ENCODE data around the gene RYR1. TPM values are rescaled to one million over a fixed set of nuclear protein-coding genes. Genes with fewer than 3 reads are reported as not detected.

Gene RYR1
- total RNA-seq, 1 experiment from 2014 or later, result 4.1 TPM

- Histone ChIP-seq H3K4me2 (ENCODE audit: low read length) (no peak overlapping the region), H3K36me3 (ENCODE audit: control insufficient read depth in 1 of 2, insufficient read depth in 2 of 2, low read length in 2 of 2) (no peaks in the 10 kb centered on the region), H3K9me2 (ENCODE audit: insufficient read depth) (no peaks in the 10 kb centered on the region), H3K9me3 (ENCODE audit: control insufficient read depth in 1 of 2, insufficient read depth in 1 of 2, low read depth in 1 of 2, low read length in 2 of 2) (no peaks in the 10 kb centered on the region), H2AFZ (ENCODE audit: low read depth, low read length, poor library complexity, severe bottlenecking) (no peak overlapping the region), H3K27me3 (ENCODE audit: insufficient read depth, low read length) (no peaks in the 10 kb centered on the region), H3K9ac (ENCODE audit: low read length) (no peak overlapping the region), H3K4me3 (replicated peaks in 1 of 2; ENCODE audit: low read depth in 1 of 2, low read length in 2 of 2) (no peak overlapping the region), H4K20me1 (ENCODE audit: insufficient read depth) (no peaks in the 10 kb centered on the region), H3K4me1 (ENCODE audit: control insufficient read depth in 1 of 2, insufficient read depth in 2 of 2, low read length in 2 of 2) (peaks cover 2 to 9% of the 10 kb centered on the region in 2 experiments; a peak in 2 of 4 replicates), H3K79me2 (ENCODE audit: insufficient read depth, low read length) (no peaks in the 10 kb centered on the region), H3K27ac (ENCODE audit: low read depth, low read length) (no peak overlapping the region)
- DNase-seq (ENCODE audit: low read depth, low spot score) (no peak), ATAC-seq (no peak)
- intact Hi-C loops (cut with micrococcal nuclease), result loop anchor here (10.0 kb wide), 3 partner anchors 109 to 421 kb away; partner anchors contain the start of genes FAM98C, MRPS12 and SARS2
- ChIA-PET POLR2A (no interaction called here), CTCF (interaction anchor here (2.7 kb wide), 1 partner anchor 110 kb away, joined by 11 read pairs; the partner anchor contains the start of gene FAM98C), RAD21 (ENCODE audit: low non-redundant PET in 1 of 2, low total read pairs in 2 of 2, uncharacterized antibody in 2 of 2, unreplicated experiment in 2 of 2) (no interaction called here)
- no TSS peak for BruUV-seq (replicated peaks)
- TF ChIP-seq ELF1 (IDR thresholded peaks at IDR 0.05; ENCODE audit: borderline replicate concordance, low read depth), result no peak
- no peak for TF ChIP-seq CEBPB (IDR thresholded peaks at IDR 0.05; ENCODE audit: low read depth)
- TF ChIP-seq SRF (IDR thresholded peaks at IDR 0.05; ENCODE audit: low read depth), result no peak
- no peak for TF ChIP-seq JUND (IDR thresholded peaks at IDR 0.05)
- TF ChIP-seq REST (IDR thresholded peaks at IDR 0.05; ENCODE audit: low read depth), result no peak
- TF ChIP-seq FOSL1 (IDR thresholded peaks at IDR 0.05; ENCODE audit: low read depth), result no peak
- TF ChIP-seq SIN3A (IDR thresholded peaks at IDR 0.05; ENCODE audit: low read depth), result no peak
- TF ChIP-seq POLR2AphosphoS5 (IDR thresholded peaks at IDR 0.05; ENCODE audit: low read depth, low read length), result no peak
- no peak for TF ChIP-seq YY1 (IDR thresholded peaks at IDR 0.05; ENCODE audit: extremely low read depth, insufficient replicate concordance, low read depth, low read length)
- no peak for TF ChIP-seq POLR2A (IDR thresholded peaks at IDR 0.05; ENCODE audit: borderline replicate concordance, extremely low read depth, insufficient read depth, insufficient read length)
- TF ChIP-seq, protein P1, sequence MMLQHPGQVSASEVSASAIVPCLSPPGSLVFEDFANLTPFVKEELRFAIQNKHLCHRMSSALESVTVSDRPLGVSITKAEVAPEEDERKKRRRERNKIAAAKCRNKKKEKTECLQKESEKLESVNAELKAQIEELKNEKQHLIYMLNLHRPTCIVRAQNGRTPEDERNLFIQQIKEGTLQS (IDR thresholded peaks at IDR 0.05), result no peak
- no peak for TF ChIP-seq CBX3 (IDR thresholded peaks at IDR 0.05; ENCODE audit: low read depth)
- no peak for TF ChIP-seq RAD21 (IDR thresholded peaks at IDR 0.05; ENCODE audit: low read depth)
- TF ChIP-seq MAX (IDR thresholded peaks at IDR 0.05), result no peak
- TF ChIP-seq, protein P2, sequence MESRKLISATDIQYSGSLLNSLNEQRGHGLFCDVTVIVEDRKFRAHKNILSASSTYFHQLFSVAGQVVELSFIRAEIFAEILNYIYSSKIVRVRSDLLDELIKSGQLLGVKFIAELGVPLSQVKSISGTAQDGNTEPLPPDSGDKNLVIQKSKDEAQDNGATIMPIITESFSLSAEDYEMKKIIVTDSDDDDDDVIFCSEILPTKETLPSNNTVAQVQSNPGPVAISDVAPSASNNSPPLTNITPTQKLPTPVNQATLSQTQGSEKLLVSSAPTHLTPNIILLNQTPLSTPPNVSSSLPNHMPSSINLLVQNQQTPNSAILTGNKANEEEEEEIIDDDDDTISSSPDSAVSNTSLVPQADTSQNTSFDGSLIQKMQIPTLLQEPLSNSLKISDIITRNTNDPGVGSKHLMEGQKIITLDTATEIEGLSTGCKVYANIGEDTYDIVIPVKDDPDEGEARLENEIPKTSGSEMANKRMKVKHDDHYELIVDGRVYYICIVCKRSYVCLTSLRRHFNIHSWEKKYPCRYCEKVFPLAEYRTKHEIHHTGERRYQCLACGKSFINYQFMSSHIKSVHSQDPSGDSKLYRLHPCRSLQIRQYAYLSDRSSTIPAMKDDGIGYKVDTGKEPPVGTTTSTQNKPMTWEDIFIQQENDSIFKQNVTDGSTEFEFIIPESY (IDR thresholded peaks at IDR 0.05; ENCODE audit: extremely low read depth, insufficient replicate concordance, low read length), result no peak
Measured at GRCh38 chr19:38513762-38514167, 80.3 kb downstream of the RYR1 start.

Measured in HCT116 (cell line).